HL-60 (cell line): ENCODE data around the gene CAMTA1.

Experiments used
- DNase-seq, 2 experiments: peaks; one replicate each; pipeline ENCODE4 v3.0.0-alpha.2; 2010 to 2020; ENCODE audit warnings: low read depth in 1 of 2, low spot score in 1 of 2
- H3K27ac ChIP-seq: fragments of 250-450 bp; sonication (Bioruptor Pico); replicated peaks from 2 replicates; pipeline ENCODE4 v1.5.1; 2020; ENCODE audit warnings: mild to moderate bottlenecking, moderate library complexity
- H3K27me3 ChIP-seq: fragments of 250-450 bp; sonication (Bioruptor Pico); 2 replicates; pipeline ENCODE4 v1.5.1; 2021; ENCODE audit warnings: mild to moderate bottlenecking, moderate library complexity; ENCODE audit not compliant: insufficient read depth, poor library complexity, severe bottlenecking
- H3K4me3 ChIP-seq: replicated peaks from 2 replicates; pipeline ENCODE4 v1.5.1; 2011; ENCODE audit warnings: mild to moderate bottlenecking, control low read depth, low read length; ENCODE audit not compliant: insufficient read depth
- GABPA ChIP-seq: IDR thresholded peaks from 2 replicates; pipeline ENCODE4 v1.6.1; 2012; ENCODE audit warnings: low read depth
- POLR2AphosphoS5 ChIP-seq: IDR thresholded peaks from 2 replicates; pipeline ENCODE4 v1.6.1; 2012; ENCODE audit warnings: low read depth
- SPI1 ChIP-seq: IDR thresholded peaks from 2 replicates; pipeline ENCODE4 v1.6.1; 2012; ENCODE audit warnings: low read depth, mild to moderate bottlenecking, borderline replicate concordance
- TF ChIP-seq, protein P1 (sequence below): IDR thresholded peaks from one replicate; pipeline ENCODE4 v1.5.1; 2011; ENCODE audit warnings: low read length, control low read depth, inconsistent platforms; ENCODE audit not compliant: insufficient read depth
- TF ChIP-seq, protein P2 (sequence below): IDR thresholded peaks from 2 replicates; pipeline ENCODE4 v1.6.1; 2012; ENCODE audit warnings: low read depth; ENCODE audit not compliant: insufficient replicate concordance

CAMTA1 gene

DNA sequence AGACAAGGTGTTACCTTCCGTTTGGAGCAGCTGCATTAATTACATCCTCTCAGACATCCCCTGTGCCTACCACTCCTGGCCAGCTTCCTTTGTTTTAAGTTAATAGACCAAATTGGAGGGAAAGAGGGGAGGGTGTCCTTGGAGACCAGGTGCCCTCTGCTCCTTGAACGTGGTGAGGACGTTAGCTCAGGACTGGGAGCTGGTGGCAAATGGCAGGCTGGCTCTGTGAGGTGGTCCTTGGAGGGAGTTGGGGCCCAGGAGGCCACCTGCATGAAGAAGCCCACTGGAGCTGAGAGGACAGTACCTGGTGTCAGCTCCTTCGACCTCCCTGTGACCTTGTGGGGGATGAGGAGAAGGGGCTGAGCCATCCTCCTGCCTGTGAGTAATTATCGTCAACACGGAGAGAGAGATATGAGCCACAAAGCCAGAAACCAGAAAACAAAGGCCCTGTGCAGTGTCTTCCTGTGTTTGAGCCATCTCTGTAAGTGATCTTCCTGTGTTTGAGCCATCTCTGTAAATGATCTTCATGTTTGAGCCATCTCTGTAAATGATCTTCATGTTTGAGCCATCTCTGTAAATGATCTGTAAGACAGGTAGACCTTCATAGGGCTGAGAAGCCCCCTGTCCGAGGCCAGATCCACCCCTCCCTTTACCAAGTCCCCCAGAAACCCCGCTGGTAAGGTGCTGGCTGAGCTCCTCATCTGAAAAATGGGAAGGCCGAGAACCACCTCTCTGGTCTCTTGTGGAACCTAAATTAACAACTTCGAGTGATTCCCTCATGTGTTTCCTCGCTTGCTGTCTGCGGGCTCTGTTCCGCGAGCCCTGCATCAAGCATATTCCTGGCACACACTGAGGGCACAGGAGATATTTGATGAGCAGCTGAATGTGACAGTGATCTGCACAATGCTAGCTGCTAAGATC lies 126.0 kb downstream of the CAMTA1 start:
- Histone ChIP-seq H3K4me3 (no peak overlapping the region), H3K27me3 (no peaks in the 10 kb centered on the region), H3K27ac (no peak overlapping the region)
- DNase-seq, result no peak
- TF ChIP-seq, protein P1, sequence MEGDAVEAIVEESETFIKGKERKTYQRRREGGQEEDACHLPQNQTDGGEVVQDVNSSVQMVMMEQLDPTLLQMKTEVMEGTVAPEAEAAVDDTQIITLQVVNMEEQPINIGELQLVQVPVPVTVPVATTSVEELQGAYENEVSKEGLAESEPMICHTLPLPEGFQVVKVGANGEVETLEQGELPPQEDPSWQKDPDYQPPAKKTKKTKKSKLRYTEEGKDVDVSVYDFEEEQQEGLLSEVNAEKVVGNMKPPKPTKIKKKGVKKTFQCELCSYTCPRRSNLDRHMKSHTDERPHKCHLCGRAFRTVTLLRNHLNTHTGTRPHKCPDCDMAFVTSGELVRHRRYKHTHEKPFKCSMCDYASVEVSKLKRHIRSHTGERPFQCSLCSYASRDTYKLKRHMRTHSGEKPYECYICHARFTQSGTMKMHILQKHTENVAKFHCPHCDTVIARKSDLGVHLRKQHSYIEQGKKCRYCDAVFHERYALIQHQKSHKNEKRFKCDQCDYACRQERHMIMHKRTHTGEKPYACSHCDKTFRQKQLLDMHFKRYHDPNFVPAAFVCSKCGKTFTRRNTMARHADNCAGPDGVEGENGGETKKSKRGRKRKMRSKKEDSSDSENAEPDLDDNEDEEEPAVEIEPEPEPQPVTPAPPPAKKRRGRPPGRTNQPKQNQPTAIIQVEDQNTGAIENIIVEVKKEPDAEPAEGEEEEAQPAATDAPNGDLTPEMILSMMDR, result no peak
- TF ChIP-seq, protein P2, sequence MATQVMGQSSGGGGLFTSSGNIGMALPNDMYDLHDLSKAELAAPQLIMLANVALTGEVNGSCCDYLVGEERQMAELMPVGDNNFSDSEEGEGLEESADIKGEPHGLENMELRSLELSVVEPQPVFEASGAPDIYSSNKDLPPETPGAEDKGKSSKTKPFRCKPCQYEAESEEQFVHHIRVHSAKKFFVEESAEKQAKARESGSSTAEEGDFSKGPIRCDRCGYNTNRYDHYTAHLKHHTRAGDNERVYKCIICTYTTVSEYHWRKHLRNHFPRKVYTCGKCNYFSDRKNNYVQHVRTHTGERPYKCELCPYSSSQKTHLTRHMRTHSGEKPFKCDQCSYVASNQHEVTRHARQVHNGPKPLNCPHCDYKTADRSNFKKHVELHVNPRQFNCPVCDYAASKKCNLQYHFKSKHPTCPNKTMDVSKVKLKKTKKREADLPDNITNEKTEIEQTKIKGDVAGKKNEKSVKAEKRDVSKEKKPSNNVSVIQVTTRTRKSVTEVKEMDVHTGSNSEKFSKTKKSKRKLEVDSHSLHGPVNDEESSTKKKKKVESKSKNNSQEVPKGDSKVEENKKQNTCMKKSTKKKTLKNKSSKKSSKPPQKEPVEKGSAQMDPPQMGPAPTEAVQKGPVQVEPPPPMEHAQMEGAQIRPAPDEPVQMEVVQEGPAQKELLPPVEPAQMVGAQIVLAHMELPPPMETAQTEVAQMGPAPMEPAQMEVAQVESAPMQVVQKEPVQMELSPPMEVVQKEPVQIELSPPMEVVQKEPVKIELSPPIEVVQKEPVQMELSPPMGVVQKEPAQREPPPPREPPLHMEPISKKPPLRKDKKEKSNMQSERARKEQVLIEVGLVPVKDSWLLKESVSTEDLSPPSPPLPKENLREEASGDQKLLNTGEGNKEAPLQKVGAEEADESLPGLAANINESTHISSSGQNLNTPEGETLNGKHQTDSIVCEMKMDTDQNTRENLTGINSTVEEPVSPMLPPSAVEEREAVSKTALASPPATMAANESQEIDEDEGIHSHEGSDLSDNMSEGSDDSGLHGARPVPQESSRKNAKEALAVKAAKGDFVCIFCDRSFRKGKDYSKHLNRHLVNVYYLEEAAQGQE, result no peak

DNA sequence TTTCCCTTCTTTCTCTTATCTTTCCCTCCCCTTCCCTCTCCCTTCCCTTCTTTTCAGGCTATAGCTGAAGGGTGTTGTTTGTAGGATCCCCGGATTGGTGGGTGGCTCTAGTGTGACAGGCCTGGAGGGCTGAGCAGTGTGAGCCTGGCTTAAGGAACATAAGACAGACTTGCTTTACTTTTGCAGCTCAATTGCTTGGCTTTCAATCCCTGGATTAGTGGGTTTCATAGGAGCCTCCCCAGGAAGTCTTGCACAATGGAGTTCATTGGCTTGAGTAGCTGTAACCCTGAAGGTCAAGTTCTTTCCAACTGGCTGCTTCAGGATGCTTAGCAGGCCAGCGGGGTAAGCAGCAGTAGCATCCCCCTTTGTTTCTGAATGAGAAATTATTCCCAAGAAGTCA lies 126.7 kb downstream of the CAMTA1 start:
- Histone ChIP-seq H3K4me3 (no peak overlapping the region), H3K27ac (no peak overlapping the region), H3K27me3 (no peaks in the 10 kb centered on the region)
- DNase-seq, result no peak
- TF ChIP-seq GABPA (no peak), POLR2AphosphoS5 (no peak), SPI1 (no peak)
- TF ChIP-seq, protein P1, result no peak
- TF ChIP-seq, protein P2, result no peak

DNA sequence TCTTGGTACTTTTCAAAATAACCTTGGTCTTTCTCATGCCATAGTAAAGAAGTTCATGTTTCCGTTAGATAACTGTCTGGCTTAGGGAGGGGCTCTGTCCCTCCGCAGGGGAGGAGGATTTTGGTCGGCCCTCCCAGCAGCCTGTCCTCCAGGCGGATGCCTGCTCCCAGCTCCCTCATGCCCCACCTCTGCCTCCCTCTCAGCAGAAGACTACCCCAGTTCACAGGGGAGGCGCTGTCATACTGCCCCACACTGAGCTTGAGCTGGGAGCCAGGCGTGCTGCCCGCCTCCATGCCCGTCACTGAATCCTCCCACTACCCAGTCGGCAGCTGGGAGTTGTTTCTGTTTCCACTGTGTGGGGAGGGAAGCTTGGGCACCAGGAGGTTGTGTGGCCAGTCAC lies 127.3 kb downstream of the CAMTA1 start:
- H3K27me3 ChIP-seq, result no peaks in the 10 kb centered on the region
- DNase-seq, result no peak
- H3K27ac ChIP-seq, result no peak overlapping the region
- H3K4me3 ChIP-seq, result no peak overlapping the region
- no peak for TF ChIP-seq GABPA
- TF ChIP-seq SPI1, result no peak
- TF ChIP-seq, protein P1, result no peak
- TF ChIP-seq, protein P2, result no peak
- no peak for TF ChIP-seq POLR2AphosphoS5
